OCI-LY1 (cell line): ENCODE data around the gene XPO6.

Experiments used
- CTCF ChIP-seq: fragments of 200-600 bp; sonication (generic), shearing (Covaris generic); IDR thresholded peaks from 2 replicates; pipeline ENCODE4 v1.5.1; 2017; ENCODE audit warnings: mild to moderate bottlenecking, antibody characterized with exemption, low read length, moderate library complexity, mixed read lengths
- EZH2 ChIP-seq: fragments of 200-600 bp; sonication (generic), shearing (Covaris generic); IDR thresholded peaks from 2 replicates; pipeline ENCODE4 v1.8.0; 2017; ENCODE audit warnings: borderline replicate concordance, mixed run types, mild to moderate bottlenecking, antibody characterized with exemption, low read length, moderate library complexity, mixed read lengths

- TF ChIP-seq CTCF (no peak), EZH2 (no peak)
These were observed 66.0 kb downstream of the XPO6 start for GRCh38 chr16:28145796-28146195.
